ENCODE data around the gene CRTC2.
"Not testable (repeated sequence)": the region's sequence is repeated elsewhere in the genome, so short reads cannot be mapped to it uniquely, and the experiment has no call there.

The CRTC2 gene

GRCh38 chr1:153991151-153991630 is 32.8 kb upstream of the CRTC2 start:
- no peak for DNase-seq (ENCODE audit: low read depth)
- no peak for TF ChIP-seq CTCF (conservative IDR thresholded peaks at IDR 0.05; ENCODE audit: low read length)
- H3K4me3 ChIP-seq (ENCODE audit: low read length): peak overlapping the region; percentile 98

- TF ChIP-seq CTCF (conservative IDR thresholded peaks at IDR 0.05; ENCODE audit: low read length): no peak
- peak within 1 kb of the TSS; percentile 98 for H3K4me3 ChIP-seq (ENCODE audit: low read length)
- DNase-seq (ENCODE audit: low read depth): peak; percentile 99
Measured at GRCh38 chr1:153990468-153991150, 32.2 kb upstream of the CRTC2 start, which contains the start of gene RPS27. Gene RPS27 (plus strand): TSS chr1:153990762. CDS start chr1:153990797, 35 bp downstream.

DNA sequence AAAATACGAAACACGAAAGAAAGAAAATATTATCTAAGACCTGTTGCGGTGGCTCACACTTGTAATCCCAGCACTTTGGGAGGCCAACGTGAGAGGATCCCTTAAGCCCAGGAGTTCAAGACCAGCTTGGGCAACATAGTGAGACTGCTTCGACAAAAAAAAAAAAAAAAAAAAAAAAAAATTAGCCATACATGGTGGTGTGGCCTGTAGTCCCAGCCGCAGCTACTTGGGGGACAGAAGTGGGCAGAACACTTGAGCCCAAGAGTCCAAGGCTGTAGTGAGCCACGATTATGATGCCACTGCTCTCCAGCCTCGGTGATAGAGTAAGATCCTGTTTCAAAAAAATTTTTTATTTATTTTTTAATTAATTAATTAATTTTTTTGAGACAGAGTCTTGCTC is 29.2 kb upstream of the CRTC2 start:
- no peak overlapping the region for H3K4me3 ChIP-seq (ENCODE audit: low read length)

DNA sequence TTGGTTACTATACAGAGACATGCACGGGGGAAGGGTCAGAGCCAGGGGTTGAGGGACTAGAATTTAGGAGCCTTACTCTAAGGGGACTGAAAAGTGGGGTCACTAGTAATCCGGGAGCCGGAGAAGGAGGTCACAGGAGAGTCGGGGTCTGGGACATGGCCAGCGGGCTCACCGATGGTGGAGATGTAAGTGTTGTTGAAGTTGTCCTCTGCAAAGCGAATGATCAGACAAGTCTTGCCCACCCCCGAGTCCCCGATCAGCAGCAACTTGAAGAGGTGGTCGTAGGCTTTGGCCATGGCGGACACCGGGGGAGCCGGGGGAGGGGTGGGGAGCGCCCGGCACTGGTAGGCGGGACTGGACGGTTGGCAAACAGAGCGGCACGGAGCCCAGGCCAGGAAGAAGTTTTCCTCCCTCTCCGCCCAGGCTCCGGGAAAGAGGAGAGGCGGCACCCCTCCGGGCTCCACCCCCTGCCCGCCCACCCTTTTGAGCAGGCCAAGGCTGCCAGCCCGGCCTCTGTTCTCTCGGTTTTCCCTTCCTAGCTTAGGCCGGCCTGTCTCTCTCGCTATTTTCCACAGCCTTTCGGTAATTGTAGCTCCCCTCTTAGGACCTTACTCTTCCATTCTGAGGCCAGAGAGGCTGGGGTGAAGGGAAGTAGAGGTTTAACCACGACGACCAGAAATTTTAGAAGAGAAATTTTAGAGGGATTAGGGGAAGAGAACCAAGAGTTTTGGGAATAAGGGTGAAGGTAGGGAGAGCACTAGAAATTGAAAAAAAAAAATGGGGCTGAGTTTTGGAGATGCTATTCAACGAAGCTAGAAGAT is 27.7 kb upstream of the CRTC2 start, which contains the start of gene RAB13:
RAB13 (minus strand) TSS at position 399 of the 821 bp plus-strand sequence; CDS start at position 296, 103 bp downstream.
- H3K4me3 ChIP-seq (ENCODE audit: low read length): peak within 1 kb of the TSS; percentile 94
- peak; percentile 85 for DNase-seq (ENCODE audit: low read depth)
- TF ChIP-seq CTCF (conservative IDR thresholded peaks at IDR 0.05; ENCODE audit: low read length): no peak

More for the DNA sequence above, 29.2 kb upstream of the CRTC2 start:
- no peak for TF ChIP-seq CTCF (conservative IDR thresholded peaks at IDR 0.05; ENCODE audit: low read length)
- DNase-seq (ENCODE audit: low read depth): no peak

DNA sequence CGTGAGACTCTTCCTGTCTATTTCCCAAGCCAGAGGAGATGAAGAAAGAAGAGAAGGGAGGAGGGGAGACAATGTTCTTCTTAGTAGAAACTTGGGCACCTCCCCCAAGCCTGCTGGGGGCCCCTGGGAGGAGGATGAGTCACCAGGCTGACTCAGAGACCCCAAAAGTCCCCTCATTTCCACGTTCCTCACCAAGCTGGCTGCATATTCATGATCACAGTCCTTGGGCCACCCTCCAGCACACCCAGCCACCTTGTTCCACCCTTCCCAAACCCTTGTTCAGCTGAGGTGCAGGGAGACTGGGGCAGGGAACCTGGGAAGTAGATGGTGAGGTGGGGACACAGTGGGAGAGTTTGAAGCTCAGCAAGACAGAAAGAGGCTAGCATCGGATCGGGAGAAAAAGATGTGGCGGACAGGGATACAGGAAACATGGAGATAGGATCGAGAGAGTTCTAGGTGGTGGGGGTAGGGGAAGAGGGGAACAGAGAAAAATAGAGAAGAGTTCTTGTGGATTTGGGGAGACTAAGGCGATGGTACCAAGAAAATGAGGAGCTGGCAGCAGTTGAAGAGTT is 27.0 kb upstream of the CRTC2 start:
- DNase-seq (ENCODE audit: low read depth): peak; percentile 70
- no peak for TF ChIP-seq CTCF (conservative IDR thresholded peaks at IDR 0.05; ENCODE audit: low read length)
- peak overlapping the region; percentile 94 for H3K4me3 ChIP-seq (ENCODE audit: low read length)

GRCh38 chr1:153984123-153984894 is 25.9 kb upstream of the CRTC2 start:
- peak overlapping the region; percentile 94 for H3K4me3 ChIP-seq (ENCODE audit: low read length)
- no peak for TF ChIP-seq CTCF (conservative IDR thresholded peaks at IDR 0.05; ENCODE audit: low read length)
- no peak for DNase-seq (ENCODE audit: low read depth)

DNA sequence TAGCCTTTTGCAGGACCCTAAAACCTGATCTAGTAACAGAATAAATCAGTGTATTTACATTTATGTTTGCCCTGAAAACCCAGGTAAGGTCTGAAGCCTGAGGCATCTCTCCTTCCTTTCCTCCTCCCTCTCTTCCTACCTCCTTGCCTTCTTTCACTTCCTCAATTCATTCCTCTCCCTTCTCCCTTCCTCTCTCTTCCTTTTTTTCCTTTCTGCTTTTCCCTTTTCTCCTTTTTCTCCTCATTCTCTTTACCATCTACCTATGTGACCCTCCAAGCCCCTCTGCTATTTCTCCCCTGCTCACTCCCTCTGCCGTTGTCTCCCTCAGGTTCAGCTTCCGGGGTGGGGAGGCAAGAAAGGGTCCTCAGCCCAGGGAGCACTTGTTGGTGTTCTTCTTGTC is 23.3 kb upstream of the CRTC2 start:
- DNase-seq (ENCODE audit: low read depth); H3K4me3 ChIP-seq (ENCODE audit: low read length): not testable (repeated sequence)

DNA sequence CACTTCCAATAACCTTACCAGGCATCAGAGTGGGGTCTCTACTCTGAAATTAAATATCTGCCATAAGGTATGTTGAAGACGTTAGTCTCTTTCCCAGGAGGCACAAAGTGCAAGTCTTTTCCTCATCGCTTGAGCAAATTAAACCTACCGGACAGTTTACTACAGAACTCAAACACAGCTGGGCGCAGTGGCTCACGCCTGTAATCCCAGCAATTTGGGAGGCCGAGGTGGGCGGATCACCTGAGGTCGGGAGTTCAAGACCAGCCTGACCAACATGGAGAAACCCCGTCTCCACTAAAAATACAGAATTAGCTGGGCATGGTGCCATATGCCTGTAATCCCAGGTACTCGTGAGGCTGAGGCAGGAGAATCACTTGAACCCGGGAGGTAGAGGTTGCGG is 20.7 kb upstream of the CRTC2 start:
- not testable (repeated sequence) for DNase-seq (ENCODE audit: low read depth); H3K4me3 ChIP-seq (ENCODE audit: low read length)

Data from AG10803 (cell line).